Liver (tissue), 3 donors: ENCODE results near the gene CAPZA2.
"Not testable (repeated sequence)": the region's sequence is repeated elsewhere in the genome, so short reads cannot be mapped to it uniquely, and the experiment has no call there.

Experiments
- EGR1 ChIP-seq, 2 donors: IDR thresholded peaks; 2 replicates each; pipeline ENCODE4 v1.6.1; 2016 to 2018; ENCODE audit warnings: antibody characterized with exemption in 2 of 2, low read depth in 2 of 2
- GABPA ChIP-seq, 2 donors: IDR thresholded peaks in 1 of 2; conservative IDR thresholded peaks in 1 of 2; 2 replicates each; pipeline ENCODE4 v1.6.1; 2016; ENCODE audit warnings: antibody characterized with exemption in 2 of 2, mild to moderate bottlenecking in 1 of 2, moderate library complexity in 1 of 2
- HNF4A ChIP-seq, 2 donors: conservative IDR thresholded peaks; 2 replicates each; pipeline ENCODE4 v1.6.1; 2016; ENCODE audit warnings: antibody characterized with exemption in 2 of 2, mild to moderate bottlenecking in 2 of 2
- JUND ChIP-seq, 2 donors: IDR thresholded peaks; 2 replicates each; pipeline ENCODE4 v1.6.1; 2016; ENCODE audit warnings: antibody characterized with exemption in 2 of 2
- RAD21 ChIP-seq, 2 donors: IDR thresholded peaks; 2 replicates each; pipeline ENCODE4 v1.6.1; 2016; ENCODE audit warnings: antibody characterized with exemption in 2 of 2, mild to moderate bottlenecking in 2 of 2
- RXRA ChIP-seq, 2 donors: IDR thresholded peaks; 2 replicates each; pipeline ENCODE4 v1.6.1; 2017 to 2018; ENCODE audit warnings: antibody characterized with exemption in 2 of 2, mild to moderate bottlenecking in 1 of 2
- SP1 ChIP-seq: IDR thresholded peaks from 2 replicates; pipeline ENCODE4 v1.6.1; 2018; ENCODE audit warnings: antibody characterized with exemption, mild to moderate bottlenecking
- TAF1 ChIP-seq: conservative IDR thresholded peaks from 2 replicates; pipeline ENCODE4 v1.6.1; 2016; ENCODE audit warnings: antibody characterized with exemption, mild to moderate bottlenecking
- YY1 ChIP-seq: IDR thresholded peaks from 2 replicates; pipeline ENCODE4 v1.6.1; 2016; ENCODE audit warnings: antibody characterized with exemption, mild to moderate bottlenecking
- TF ChIP-seq, protein P1 (sequence below): IDR thresholded peaks from 2 replicates; pipeline ENCODE4 v1.6.1; 2016; ENCODE audit warnings: antibody characterized with exemption
- TF ChIP-seq, protein P2 (sequence below): fragments of 150-350 bp; IDR thresholded peaks from 2 replicates; pipeline ENCODE4 v1.5.1; 2017; ENCODE audit warnings: improper control_type of control experiment, low read depth, low read length; ENCODE audit not compliant: missing input control
- TF ChIP-seq, protein P3 (sequence below): IDR thresholded peaks from 2 replicates; pipeline ENCODE4 v1.6.1; 2016; ENCODE audit warnings: antibody characterized with exemption
- TF ChIP-seq, protein P4 (sequence below): IDR thresholded peaks from 2 replicates; pipeline ENCODE4 v1.6.1; 2016; ENCODE audit warnings: antibody characterized with exemption, mild to moderate bottlenecking
- TF ChIP-seq, protein P5 (sequence below): IDR thresholded peaks from 2 replicates; pipeline ENCODE4 v1.6.1; 2016; ENCODE audit warnings: antibody characterized with exemption
- donor health status: healthy.
- donor health status: healthy.

- TF ChIP-seq, protein P1, sequence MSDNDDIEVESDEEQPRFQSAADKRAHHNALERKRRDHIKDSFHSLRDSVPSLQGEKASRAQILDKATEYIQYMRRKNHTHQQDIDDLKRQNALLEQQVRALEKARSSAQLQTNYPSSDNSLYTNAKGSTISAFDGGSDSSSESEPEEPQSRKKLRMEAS, result not testable (repeated sequence)
- TF ChIP-seq, protein P2, sequence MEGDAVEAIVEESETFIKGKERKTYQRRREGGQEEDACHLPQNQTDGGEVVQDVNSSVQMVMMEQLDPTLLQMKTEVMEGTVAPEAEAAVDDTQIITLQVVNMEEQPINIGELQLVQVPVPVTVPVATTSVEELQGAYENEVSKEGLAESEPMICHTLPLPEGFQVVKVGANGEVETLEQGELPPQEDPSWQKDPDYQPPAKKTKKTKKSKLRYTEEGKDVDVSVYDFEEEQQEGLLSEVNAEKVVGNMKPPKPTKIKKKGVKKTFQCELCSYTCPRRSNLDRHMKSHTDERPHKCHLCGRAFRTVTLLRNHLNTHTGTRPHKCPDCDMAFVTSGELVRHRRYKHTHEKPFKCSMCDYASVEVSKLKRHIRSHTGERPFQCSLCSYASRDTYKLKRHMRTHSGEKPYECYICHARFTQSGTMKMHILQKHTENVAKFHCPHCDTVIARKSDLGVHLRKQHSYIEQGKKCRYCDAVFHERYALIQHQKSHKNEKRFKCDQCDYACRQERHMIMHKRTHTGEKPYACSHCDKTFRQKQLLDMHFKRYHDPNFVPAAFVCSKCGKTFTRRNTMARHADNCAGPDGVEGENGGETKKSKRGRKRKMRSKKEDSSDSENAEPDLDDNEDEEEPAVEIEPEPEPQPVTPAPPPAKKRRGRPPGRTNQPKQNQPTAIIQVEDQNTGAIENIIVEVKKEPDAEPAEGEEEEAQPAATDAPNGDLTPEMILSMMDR, result not testable (repeated sequence)
- not testable (repeated sequence) for TF ChIP-seq RAD21 (IDR thresholded peaks at IDR 0.05); TAF1; JUND (IDR thresholded peaks at IDR 0.05); RXRA (IDR thresholded peaks at IDR 0.05); GABPA (IDR thresholded peaks at IDR 0.05 in 1 of 2, conservative IDR thresholded peaks at IDR 0.05 in 1 of 2); HNF4A (conservative IDR thresholded peaks at IDR 0.05); EGR1 (IDR thresholded peaks at IDR 0.05; ENCODE audit: low read depth in 2 of 2); YY1; SP1
- TF ChIP-seq, protein P3, sequence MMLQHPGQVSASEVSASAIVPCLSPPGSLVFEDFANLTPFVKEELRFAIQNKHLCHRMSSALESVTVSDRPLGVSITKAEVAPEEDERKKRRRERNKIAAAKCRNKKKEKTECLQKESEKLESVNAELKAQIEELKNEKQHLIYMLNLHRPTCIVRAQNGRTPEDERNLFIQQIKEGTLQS, result not testable (repeated sequence)
- TF ChIP-seq, protein P4, sequence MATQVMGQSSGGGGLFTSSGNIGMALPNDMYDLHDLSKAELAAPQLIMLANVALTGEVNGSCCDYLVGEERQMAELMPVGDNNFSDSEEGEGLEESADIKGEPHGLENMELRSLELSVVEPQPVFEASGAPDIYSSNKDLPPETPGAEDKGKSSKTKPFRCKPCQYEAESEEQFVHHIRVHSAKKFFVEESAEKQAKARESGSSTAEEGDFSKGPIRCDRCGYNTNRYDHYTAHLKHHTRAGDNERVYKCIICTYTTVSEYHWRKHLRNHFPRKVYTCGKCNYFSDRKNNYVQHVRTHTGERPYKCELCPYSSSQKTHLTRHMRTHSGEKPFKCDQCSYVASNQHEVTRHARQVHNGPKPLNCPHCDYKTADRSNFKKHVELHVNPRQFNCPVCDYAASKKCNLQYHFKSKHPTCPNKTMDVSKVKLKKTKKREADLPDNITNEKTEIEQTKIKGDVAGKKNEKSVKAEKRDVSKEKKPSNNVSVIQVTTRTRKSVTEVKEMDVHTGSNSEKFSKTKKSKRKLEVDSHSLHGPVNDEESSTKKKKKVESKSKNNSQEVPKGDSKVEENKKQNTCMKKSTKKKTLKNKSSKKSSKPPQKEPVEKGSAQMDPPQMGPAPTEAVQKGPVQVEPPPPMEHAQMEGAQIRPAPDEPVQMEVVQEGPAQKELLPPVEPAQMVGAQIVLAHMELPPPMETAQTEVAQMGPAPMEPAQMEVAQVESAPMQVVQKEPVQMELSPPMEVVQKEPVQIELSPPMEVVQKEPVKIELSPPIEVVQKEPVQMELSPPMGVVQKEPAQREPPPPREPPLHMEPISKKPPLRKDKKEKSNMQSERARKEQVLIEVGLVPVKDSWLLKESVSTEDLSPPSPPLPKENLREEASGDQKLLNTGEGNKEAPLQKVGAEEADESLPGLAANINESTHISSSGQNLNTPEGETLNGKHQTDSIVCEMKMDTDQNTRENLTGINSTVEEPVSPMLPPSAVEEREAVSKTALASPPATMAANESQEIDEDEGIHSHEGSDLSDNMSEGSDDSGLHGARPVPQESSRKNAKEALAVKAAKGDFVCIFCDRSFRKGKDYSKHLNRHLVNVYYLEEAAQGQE, result not testable (repeated sequence)
- TF ChIP-seq, protein P5, sequence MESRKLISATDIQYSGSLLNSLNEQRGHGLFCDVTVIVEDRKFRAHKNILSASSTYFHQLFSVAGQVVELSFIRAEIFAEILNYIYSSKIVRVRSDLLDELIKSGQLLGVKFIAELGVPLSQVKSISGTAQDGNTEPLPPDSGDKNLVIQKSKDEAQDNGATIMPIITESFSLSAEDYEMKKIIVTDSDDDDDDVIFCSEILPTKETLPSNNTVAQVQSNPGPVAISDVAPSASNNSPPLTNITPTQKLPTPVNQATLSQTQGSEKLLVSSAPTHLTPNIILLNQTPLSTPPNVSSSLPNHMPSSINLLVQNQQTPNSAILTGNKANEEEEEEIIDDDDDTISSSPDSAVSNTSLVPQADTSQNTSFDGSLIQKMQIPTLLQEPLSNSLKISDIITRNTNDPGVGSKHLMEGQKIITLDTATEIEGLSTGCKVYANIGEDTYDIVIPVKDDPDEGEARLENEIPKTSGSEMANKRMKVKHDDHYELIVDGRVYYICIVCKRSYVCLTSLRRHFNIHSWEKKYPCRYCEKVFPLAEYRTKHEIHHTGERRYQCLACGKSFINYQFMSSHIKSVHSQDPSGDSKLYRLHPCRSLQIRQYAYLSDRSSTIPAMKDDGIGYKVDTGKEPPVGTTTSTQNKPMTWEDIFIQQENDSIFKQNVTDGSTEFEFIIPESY, result not testable (repeated sequence)
Measured at GRCh38 chr7:116821647-116822046, 40.7 kb upstream of the CAPZA2 start.
